GM23338 (cell line): ENCODE measurements around the gene SORBS1. TPM values are rescaled to one million over a fixed set of nuclear protein-coding genes. Genes with fewer than 3 reads are reported as not detected.

Experiments
- ATAC-seq: fragments of 200-7000 bp; cut with Tn5 transposase; 3 replicates; pipeline ENCODE4 v1.9.1; 2020
- DNase-seq: peaks from one replicate; pipeline ENCODE4 v3.0.0-alpha.2; 2015; ENCODE audit warnings: low spot score
- H2AFZ ChIP-seq: fragments of 200-600 bp; sonication (generic); 2 replicates; pipeline ENCODE4 v1.8.0; 2016; ENCODE audit warnings: antibody characterized with exemption, mild to moderate bottlenecking, moderate library complexity
- H3F3A ChIP-seq: fragments of 200-600 bp; sonication (generic); replicated peaks from 2 replicates; pipeline ENCODE4 v1.8.0; 2017; ENCODE audit warnings: antibody characterized with exemption, mixed run types, low read depth
- H3K27ac ChIP-seq: fragments of 200-600 bp; sonication (generic); 2 replicates; pipeline ENCODE4 v1.6.1; 2016; ENCODE audit warnings: low read depth
- H3K27me3 ChIP-seq: fragments of 200-600 bp; sonication (generic); 2 replicates; pipeline ENCODE4 v1.8.0; 2016; ENCODE audit warnings: mild to moderate bottlenecking, mixed run types, moderate library complexity; ENCODE audit not compliant: insufficient read depth
- H3K36me3 ChIP-seq: fragments of 200-600 bp; sonication (generic); 2 replicates; pipeline ENCODE4 v1.8.0; 2016; ENCODE audit warnings: mild to moderate bottlenecking; ENCODE audit not compliant: insufficient read depth
- H3K4me1 ChIP-seq: fragments of 200-600 bp; sonication (generic); 2 replicates; pipeline ENCODE4 v1.8.0; 2016; ENCODE audit warnings: mild to moderate bottlenecking, moderate library complexity; ENCODE audit not compliant: insufficient read depth
- H3K4me2 ChIP-seq: fragments of 200-600 bp; sonication (generic); 2 replicates; pipeline ENCODE4 v1.7.1; 2017; ENCODE audit warnings: mixed run types
- H3K4me3 ChIP-seq: fragments of 200-600 bp; sonication (generic); 2 replicates; pipeline ENCODE4 v1.6.1; 2016; ENCODE audit warnings: mixed run types
- H3K79me2 ChIP-seq: fragments of 200-600 bp; sonication (generic); replicated peaks from 2 replicates; pipeline ENCODE4 v1.8.0; 2017; ENCODE audit warnings: mild to moderate bottlenecking; ENCODE audit not compliant: insufficient read depth
- H3K9me2 ChIP-seq: fragments of 200-600 bp; sonication (generic); 2 replicates; pipeline ENCODE4 v1.8.0; 2017; ENCODE audit not compliant: insufficient read depth
- H4K20me1 ChIP-seq: fragments of 200-600 bp; sonication (generic); replicated peaks from 2 replicates; pipeline ENCODE4 v1.8.0; 2017; ENCODE audit warnings: mild to moderate bottlenecking; ENCODE audit not compliant: insufficient read depth
- H3K27ac Mint-ChIP-seq: 2 replicates; pipeline ENCODE4 v1.8.0; 2020; ENCODE audit warnings: inconsistent platforms, mild to moderate bottlenecking, moderate library complexity, mixed read lengths
- H3K27me3 Mint-ChIP-seq: 3 replicates; pipeline ENCODE4 v1.8.0; 2022; ENCODE audit warnings: low read depth, mild to moderate bottlenecking, moderate library complexity, mixed read lengths, inconsistent platforms; ENCODE audit not compliant: insufficient read depth, poor library complexity
- H3K36me3 Mint-ChIP-seq: 3 replicates; pipeline ENCODE4 v1.8.0; 2021; ENCODE audit warnings: low read depth, mild to moderate bottlenecking, inconsistent platforms, moderate library complexity, mixed read lengths
- H3K4me1 Mint-ChIP-seq: 3 replicates; pipeline ENCODE4 v1.8.0; 2020; ENCODE audit warnings: mild to moderate bottlenecking, inconsistent platforms, mixed read lengths
- H3K4me3 Mint-ChIP-seq: 3 replicates; pipeline ENCODE4 v1.8.0; 2021; ENCODE audit warnings: moderate library complexity, mild to moderate bottlenecking, inconsistent platforms, mixed read lengths
- H3K9me3 Mint-ChIP-seq: 3 replicates; pipeline ENCODE4 v1.8.0; 2020; ENCODE audit warnings: moderate library complexity, mild to moderate bottlenecking, inconsistent platforms, mixed read lengths
- CREB1 ChIP-seq: fragments of 250-450 bp; sonication (Bioruptor Pico); IDR thresholded peaks from 2 replicates; pipeline ENCODE4 v1.5.0; 2020; ENCODE audit warnings: low read depth, mild to moderate bottlenecking, moderate library complexity
- CTCF ChIP-seq, 2 experiments: fragments of 200-600 bp in 1 of 2; sonication (generic) in 1 of 2; conservative IDR thresholded peaks; 2 replicates each; pipeline versions ENCODE4 v1.5.1 to v1.6.1; 2016 to 2017; ENCODE audit warnings: antibody characterized with exemption in 2 of 2, low read depth in 2 of 2, mild to moderate bottlenecking in 2 of 2, moderate library complexity in 1 of 2
- EZH2 ChIP-seq: fragments of 200-600 bp; sonication (generic); IDR thresholded peaks from one replicate; pipeline ENCODE4 v1.8.0; 2017; ENCODE audit warnings: antibody characterized with exemption, mild to moderate bottlenecking, low read depth; ENCODE audit not compliant: unreplicated experiment
- EZH2phosphoT487 ChIP-seq: fragments of 200-600 bp; sonication (generic); IDR thresholded peaks from one replicate; pipeline ENCODE4 v1.8.1; 2018; ENCODE audit warnings: antibody characterized with exemption; ENCODE audit not compliant: unreplicated experiment
- JUNB ChIP-seq: IDR thresholded peaks from one replicate; pipeline ENCODE4 v1.6.1; 2016; ENCODE audit warnings: antibody characterized with exemption; ENCODE audit not compliant: unreplicated experiment
- NANOG ChIP-seq: IDR thresholded peaks from 2 replicates; pipeline ENCODE4 v1.6.1; 2016; ENCODE audit warnings: antibody characterized with exemption, borderline replicate concordance
- POLR2AphosphoS5 ChIP-seq: IDR thresholded peaks from 2 replicates; pipeline ENCODE4 v1.6.1; 2016; ENCODE audit warnings: antibody characterized with exemption, low read depth
- REST ChIP-seq: IDR thresholded peaks from one replicate; pipeline ENCODE4 v1.6.1; 2018; ENCODE audit warnings: antibody characterized with exemption; ENCODE audit not compliant: unreplicated experiment
- STAT1 ChIP-seq: IDR thresholded peaks from one replicate; pipeline ENCODE4 v1.6.1; 2016; ENCODE audit warnings: antibody characterized with exemption; ENCODE audit not compliant: unreplicated experiment
- ZNF114 ChIP-seq: fragments of 250-450 bp; sonication (Bioruptor Pico); IDR thresholded peaks from 2 replicates; pipeline ENCODE4 v1.5.0; 2020; ENCODE audit warnings: mild to moderate bottlenecking, moderate library complexity
- ZNF331 ChIP-seq: fragments of 250-450 bp; sonication (Bioruptor Pico); IDR thresholded peaks from 2 replicates; pipeline ENCODE4 v1.5.0; 2020; ENCODE audit warnings: low read depth, mild to moderate bottlenecking, moderate library complexity
- polyA plus RNA-seq: library from polyadenylated mRNA; unstranded; fragments of >200 nt; fragmentation: Nextera tagmentation; extraction: Ambion mirVana; gene quantifications from 2 replicates; pipeline ENCODE4 v1.2.1, GENCODE V29; 2016
- total RNA-seq: library from RNA; depleted of rRNA; stranded (reverse); fragments of >200 nt; shearing (Covaris generic); gene quantifications from 2 replicates; pipeline ENCODE4 v1.2.3, GENCODE V29; 2014
- TF ChIP-seq, protein P1 (sequence below): fragments of 250-450 bp; sonication (Bioruptor Pico); IDR thresholded peaks from 2 replicates; pipeline ENCODE4 v1.5.0; 2020; ENCODE audit warnings: mild to moderate bottlenecking, moderate library complexity
- TF ChIP-seq, protein P2 (sequence below): IDR thresholded peaks from 2 replicates; pipeline ENCODE4 v1.6.1; 2016; ENCODE audit warnings: antibody characterized with exemption

The SORBS1 gene
- total and polyA plus RNA-seq, 2 experiments from 2014 or later = 47.7 to 51.5 TPM

- TF ChIP-seq, protein P1, sequence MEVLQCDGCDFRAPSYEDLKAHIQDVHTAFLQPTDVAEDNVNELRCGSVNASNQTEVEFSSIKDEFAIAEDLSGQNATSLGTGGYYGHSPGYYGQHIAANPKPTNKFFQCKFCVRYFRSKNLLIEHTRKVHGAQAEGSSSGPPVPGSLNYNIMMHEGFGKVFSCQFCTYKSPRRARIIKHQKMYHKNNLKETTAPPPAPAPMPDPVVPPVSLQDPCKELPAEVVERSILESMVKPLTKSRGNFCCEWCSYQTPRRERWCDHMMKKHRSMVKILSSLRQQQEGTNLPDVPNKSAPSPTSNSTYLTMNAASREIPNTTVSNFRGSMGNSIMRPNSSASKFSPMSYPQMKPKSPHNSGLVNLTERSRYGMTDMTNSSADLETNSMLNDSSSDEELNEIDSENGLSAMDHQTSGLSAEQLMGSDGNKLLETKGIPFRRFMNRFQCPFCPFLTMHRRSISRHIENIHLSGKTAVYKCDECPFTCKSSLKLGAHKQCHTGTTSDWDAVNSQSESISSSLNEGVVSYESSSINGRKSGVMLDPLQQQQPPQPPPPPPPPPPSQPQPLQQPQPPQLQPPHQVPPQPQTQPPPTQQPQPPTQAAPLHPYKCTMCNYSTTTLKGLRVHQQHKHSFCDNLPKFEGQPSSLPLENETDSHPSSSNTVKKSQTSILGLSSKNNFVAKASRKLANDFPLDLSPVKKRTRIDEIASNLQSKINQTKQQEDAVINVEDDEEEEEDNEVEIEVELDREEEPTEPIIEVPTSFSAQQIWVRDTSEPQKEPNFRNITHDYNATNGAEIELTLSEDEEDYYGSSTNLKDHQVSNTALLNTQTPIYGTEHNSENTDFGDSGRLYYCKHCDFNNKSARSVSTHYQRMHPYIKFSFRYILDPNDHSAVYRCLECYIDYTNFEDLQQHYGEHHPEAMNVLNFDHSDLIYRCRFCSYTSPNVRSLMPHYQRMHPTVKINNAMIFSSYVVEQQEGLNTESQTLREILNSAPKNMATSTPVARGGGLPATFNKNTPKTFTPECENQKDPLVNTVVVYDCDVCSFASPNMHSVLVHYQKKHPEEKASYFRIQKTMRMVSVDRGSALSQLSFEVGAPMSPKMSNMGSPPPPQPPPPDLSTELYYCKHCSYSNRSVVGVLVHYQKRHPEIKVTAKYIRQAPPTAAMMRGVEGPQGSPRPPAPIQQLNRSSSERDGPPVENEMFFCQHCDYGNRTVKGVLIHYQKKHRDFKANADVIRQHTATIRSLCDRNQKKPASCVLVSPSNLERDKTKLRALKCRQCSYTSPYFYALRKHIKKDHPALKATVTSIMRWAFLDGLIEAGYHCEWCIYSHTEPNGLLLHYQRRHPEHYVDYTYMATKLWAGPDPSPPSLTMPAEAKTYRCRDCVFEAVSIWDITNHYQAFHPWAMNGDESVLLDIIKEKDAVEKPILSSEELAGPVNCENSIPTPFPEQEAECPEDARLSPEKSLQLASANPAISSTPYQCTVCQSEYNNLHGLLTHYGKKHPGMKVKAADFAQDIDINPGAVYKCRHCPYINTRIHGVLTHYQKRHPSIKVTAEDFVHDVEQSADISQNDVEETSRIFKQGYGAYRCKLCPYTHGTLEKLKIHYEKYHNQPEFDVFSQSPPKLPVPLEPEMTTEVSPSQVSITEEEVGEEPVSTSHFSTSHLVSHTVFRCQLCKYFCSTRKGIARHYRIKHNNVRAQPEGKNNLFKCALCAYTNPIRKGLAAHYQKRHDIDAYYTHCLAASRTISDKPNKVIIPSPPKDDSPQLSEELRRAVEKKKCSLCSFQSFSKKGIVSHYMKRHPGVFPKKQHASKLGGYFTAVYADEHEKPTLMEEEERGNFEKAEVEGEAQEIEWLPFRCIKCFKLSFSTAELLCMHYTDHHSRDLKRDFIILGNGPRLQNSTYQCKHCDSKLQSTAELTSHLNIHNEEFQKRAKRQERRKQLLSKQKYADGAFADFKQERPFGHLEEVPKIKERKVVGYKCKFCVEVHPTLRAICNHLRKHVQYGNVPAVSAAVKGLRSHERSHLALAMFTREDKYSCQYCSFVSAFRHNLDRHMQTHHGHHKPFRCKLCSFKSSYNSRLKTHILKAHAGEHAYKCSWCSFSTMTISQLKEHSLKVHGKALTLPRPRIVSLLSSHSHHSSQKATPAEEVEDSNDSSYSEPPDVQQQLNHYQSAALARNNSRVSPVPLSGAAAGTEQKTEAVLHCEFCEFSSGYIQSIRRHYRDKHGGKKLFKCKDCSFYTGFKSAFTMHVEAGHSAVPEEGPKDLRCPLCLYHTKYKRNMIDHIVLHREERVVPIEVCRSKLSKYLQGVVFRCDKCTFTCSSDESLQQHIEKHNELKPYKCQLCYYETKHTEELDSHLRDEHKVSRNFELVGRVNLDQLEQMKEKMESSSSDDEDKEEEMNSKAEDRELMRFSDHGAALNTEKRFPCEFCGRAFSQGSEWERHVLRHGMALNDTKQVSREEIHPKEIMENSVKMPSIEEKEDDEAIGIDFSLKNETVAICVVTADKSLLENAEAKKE (CRISPR knock-in tag) = no peak
- no peak for TF ChIP-seq ZNF114 (CRISPR knock-in tag)
Observed at GRCh38 chr10:95444792-95445191, 116.4 kb downstream of the SORBS1 start (continued).

DNA sequence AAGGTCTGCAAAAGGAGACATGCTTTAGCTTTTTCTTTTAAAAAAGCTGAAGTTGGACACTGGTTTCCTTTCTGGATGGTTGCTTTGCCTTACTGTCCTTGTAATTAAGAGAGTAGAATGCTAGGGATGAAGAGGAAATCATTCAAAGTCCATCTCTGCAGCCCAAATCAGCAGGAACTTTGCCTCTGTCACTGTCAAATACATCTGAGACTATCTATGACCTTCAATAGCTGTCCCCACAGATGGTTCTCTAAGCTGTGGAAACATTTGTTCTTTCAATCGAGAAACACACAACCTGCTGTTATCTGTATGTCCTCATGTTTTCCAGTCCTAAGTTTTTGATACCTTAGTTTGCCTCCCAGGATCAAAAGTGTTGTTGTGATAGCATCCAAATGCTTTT is 117.5 kb downstream of the SORBS1 start:
- ATAC-seq (no peak), DNase-seq (no peak)
- H3K4me3 ChIP-seq = no peak overlapping the region
- no peak overlapping the region for H2AFZ ChIP-seq
- no peaks in the 10 kb centered on the region for H4K20me1 ChIP-seq
- no peak overlapping the region for H3K4me2 ChIP-seq
- no peaks in the 10 kb centered on the region for H3F3A ChIP-seq
- no peaks in the 10 kb centered on the region for H3K9me3 Mint-ChIP-seq
- H3K27me3 Mint-ChIP-seq = peaks cover 3% of the 10 kb centered on the region
- no peak overlapping the region for H3K4me3 Mint-ChIP-seq
- no peak overlapping the region for H3K27ac Mint-ChIP-seq
- H3K4me1 Mint-ChIP-seq = peaks cover 19% of the 10 kb centered on the region; the same call in 2 of the 3 replicates
- H3K27me3 ChIP-seq = no peaks in the 10 kb centered on the region
- TF ChIP-seq STAT1 (no peak), POLR2AphosphoS5 (no peak), REST (no peak), ZNF114 (CRISPR knock-in tag) (no peak), EZH2phosphoT487 (no peak), EZH2 (no peak), ZNF331 (CRISPR knock-in tag) (no peak), NANOG (no peak), CTCF (conservative IDR thresholded peaks at IDR 0.05; ENCODE audit: low read depth in 2 of 2) (no peak), JUNB (no peak), CREB1 (CRISPR knock-in tag) (no peak)
- TF ChIP-seq, protein P2, sequence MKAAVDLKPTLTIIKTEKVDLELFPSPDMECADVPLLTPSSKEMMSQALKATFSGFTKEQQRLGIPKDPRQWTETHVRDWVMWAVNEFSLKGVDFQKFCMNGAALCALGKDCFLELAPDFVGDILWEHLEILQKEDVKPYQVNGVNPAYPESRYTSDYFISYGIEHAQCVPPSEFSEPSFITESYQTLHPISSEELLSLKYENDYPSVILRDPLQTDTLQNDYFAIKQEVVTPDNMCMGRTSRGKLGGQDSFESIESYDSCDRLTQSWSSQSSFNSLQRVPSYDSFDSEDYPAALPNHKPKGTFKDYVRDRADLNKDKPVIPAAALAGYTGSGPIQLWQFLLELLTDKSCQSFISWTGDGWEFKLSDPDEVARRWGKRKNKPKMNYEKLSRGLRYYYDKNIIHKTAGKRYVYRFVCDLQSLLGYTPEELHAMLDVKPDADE = no peak
- H3K27ac ChIP-seq = no peak overlapping the region
- peaks cover 7% of the 10 kb centered on the region; the same call in 1 of the 2 replicates for H3K79me2 ChIP-seq
- H3K9me2 ChIP-seq = no peaks in the 10 kb centered on the region
- peaks cover 8% of the 10 kb centered on the region for H3K4me1 ChIP-seq
- no peaks in the 10 kb centered on the region for H3K36me3 Mint-ChIP-seq
- H3K36me3 ChIP-seq = no peaks in the 10 kb centered on the region
